HG03575 (cell line): ENCODE data around the gene ACADVL.
"Not testable (repeated sequence)": the region's sequence is repeated elsewhere in the genome, so short reads cannot be mapped to it uniquely, and the experiment has no call there.

Source experiments
- ATAC-seq: cut with Tn5 transposase; IDR thresholded peaks from one replicate; pipeline ENCODE4 v1.9.1; 2021; ENCODE audit not compliant: unreplicated experiment, insufficient number of reproducible peaks, low FRiP score; ENCODE audit errors: extremely low read depth

Gene ACADVL

GRCh38 chr17:7242717-7243452 is 23.1 kb downstream of the ACADVL start:
- ATAC-seq, result no peak

GRCh38 chr17:7243453-7243729 is 23.7 kb downstream of the ACADVL start:
- no peak for ATAC-seq

- ATAC-seq, result not testable (repeated sequence)
Measured at GRCh38 chr17:7243838-7244237, 24.1 kb downstream of the ACADVL start.

- no peak for ATAC-seq
Measured at GRCh38 chr17:7246779-7247178, 27.0 kb downstream of the ACADVL start.

GRCh38 chr17:7248796-7249195 is 29.1 kb downstream of the ACADVL start:
- no peak for ATAC-seq

- ATAC-seq, result no peak
Measured at GRCh38 chr17:7249214-7249613, 29.5 kb downstream of the ACADVL start.

GRCh38 chr17:7249830-7250229 is 30.1 kb downstream of the ACADVL start:
- ATAC-seq, result no peak

GRCh38 chr17:7250695-7251627 is 31.2 kb downstream of the ACADVL start:
- ATAC-seq, result no peak

GRCh38 chr17:7251661-7252175 is 32.0 kb downstream of the ACADVL start, which contains the start of gene CTDNEP1:
TSS of gene CTDNEP1 (minus strand) at chr17:7251734. CDS start at chr17:7251296, 438 bp downstream.
- ATAC-seq, result peak; percentile 61

GRCh38 chr17:7252176-7253043 is 32.7 kb downstream of the ACADVL start, which contains the start of gene ELP5:
TSS of gene ELP5 (plus strand) at chr17:7252215. CDS start at chr17:7252551, 336 bp downstream.
- ATAC-seq, result no peak

GRCh38 chr17:7253082-7253481 is 33.3 kb downstream of the ACADVL start:
- ATAC-seq, result no peak

GRCh38 chr17:7254511-7254910 is 34.8 kb downstream of the ACADVL start:
- ATAC-seq, result no peak

GRCh38 chr17:7256766-7257456 is 37.2 kb downstream of the ACADVL start:
- no peak for ATAC-seq

GRCh38 chr17:7258731-7259554 is 39.2 kb downstream of the ACADVL start:
- no peak for ATAC-seq

- ATAC-seq, result no peak
Measured at GRCh38 chr17:7259555-7259889, 39.8 kb downstream of the ACADVL start.

- no peak for ATAC-seq
Measured at GRCh38 chr17:7260151-7260550, 40.4 kb downstream of the ACADVL start.

- no peak for ATAC-seq
Measured at GRCh38 chr17:7260651-7261378, 41.1 kb downstream of the ACADVL start.
